GM21723 (cell line): ENCODE measurements around the gene EPHA6.
A peak's percentile ranks its signal among the peaks of the same experiment; 100 is the strongest.

Source experiments
- ATAC-seq: cut with Tn5 transposase; IDR thresholded peaks from one replicate; pipeline ENCODE4 v1.9.1; 2021; ENCODE audit warnings: mild to moderate bottlenecking, moderate library complexity; ENCODE audit not compliant: unreplicated experiment

Gene EPHA6

GRCh38 chr3:97764407-97765238 is 950.2 kb downstream of the EPHA6 start, which contains the start of gene ARL6:
Gene ARL6 (plus strand): TSS chr3:97764758. CDS start chr3:97768108, 3,350 bp downstream.
- peak; percentile 98 for ATAC-seq

DNA sequence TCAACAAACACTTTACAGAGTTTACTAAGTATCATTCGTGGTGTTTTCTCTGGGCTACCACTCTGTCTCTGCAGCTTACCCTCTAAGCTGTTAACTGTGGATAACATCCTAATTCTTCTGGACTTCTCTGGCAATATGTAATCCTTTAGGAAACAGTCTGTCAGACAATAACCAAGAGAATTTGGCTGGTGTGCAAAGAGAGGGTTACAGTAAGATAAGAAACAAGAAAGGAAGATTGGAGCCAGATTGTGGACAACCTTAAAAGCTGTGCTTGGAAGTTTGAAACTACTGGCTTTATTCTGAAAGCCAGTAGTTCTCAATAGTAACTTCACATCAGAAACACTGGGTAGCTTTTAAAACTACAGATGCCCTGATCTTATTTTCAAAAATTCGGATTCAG is 950.9 kb downstream of the EPHA6 start:
- no peak for ATAC-seq

DNA sequence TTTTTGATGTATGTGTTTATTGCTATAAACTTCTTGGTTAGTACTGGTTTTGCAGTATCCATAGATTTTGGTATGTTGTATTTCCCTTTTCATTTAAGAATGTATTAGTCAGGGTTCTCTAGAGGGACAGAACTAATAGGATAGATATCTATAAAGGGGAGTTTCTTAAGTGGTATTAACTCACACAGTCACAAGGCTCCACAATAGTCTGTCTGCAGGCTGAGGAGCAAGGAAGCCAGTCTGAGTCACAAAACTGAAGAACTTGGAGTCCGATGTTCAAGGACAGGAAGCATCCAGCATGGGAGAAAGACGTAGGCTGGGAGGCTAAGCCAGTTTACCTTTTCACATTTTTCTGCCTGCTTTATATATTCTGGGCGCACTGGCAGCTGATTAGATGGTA is 958.5 kb downstream of the EPHA6 start:
- no peak for ATAC-seq

DNA sequence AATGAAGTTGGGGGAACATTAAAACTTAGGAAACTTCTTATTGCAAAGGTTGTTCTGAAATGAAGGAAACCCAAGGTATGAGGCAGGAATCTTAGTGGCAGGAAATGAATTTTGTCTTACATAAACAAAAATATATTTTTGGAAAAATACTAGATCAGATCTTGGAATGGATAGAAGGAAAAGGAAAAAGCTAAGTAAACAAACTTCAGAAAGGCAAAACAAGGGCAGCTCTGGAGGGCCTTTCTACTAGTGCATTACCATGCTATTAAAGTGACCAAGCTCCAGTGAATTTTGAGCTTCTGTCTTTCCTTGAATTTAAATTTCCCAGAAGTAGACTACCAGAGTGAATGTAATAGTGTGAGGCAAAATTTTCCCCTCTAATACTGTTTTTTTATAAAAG is 963.8 kb downstream of the EPHA6 start:
- no peak for ATAC-seq

DNA sequence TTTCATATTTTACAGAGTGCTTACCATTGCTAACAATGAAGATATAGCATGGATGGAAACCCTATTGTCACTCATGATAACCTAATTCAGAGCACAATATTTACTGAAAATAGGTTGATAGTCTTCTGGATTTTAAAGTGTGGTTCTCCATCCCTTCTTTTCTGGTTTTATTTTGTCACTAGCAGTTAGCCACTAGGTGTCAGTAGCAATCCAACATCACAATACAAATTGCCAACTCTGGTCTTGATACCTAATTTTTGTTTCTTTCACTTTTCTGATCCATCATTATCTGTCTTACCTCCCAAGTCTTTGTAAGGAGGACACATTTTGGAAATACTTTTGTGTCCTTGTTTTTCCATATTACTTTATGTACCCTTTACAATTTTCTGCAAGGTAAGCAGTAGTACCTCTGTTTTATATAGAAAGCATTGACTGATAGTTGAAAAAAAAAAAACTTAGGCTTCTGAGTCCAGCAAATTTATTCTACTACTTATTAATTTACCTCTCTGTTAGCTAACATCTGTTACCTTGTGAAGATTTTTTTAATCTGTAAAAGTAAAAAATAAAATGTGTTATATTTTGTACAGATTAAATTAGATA is 979.1 kb downstream of the EPHA6 start:
- peak; percentile 78 for ATAC-seq

- no peak for ATAC-seq
Measured at GRCh38 chr3:97795951-97796350, 981.6 kb downstream of the EPHA6 start.
